ENCODE data around the gene CLTA. TPM values are rescaled to one million over a fixed set of nuclear protein-coding genes. Genes with fewer than 3 reads are reported as not detected.

Gene CLTA
- total and polyA plus RNA-seq, 2 donors from 2014 or later = 205 to 331 TPM

- FAIRE-seq (no peak), DNase-seq (no peak)
- Histone ChIP-seq H3K9ac (ENCODE audit: low read length in 3 of 3) (no peak overlapping the region), H3K4me3 (ENCODE audit: low read length in 3 of 3) (no peak overlapping the region), H3K27ac (ENCODE audit: low read depth in 2 of 2, low read length in 2 of 2) (no peak overlapping the region), H3K9me3 (ENCODE audit: control insufficient read depth in 2 of 3, insufficient read depth in 1 of 3, low read length in 3 of 3) (peaks cover 0 to 4% (median 0%) of the 10 kb centered on the region in 3 donors), H3K36me3 (ENCODE audit: control insufficient read depth in 2 of 3, insufficient read depth in 3 of 3, low read length in 3 of 3) (no peaks in the 10 kb centered on the region), H3K27me3 (ENCODE audit: control insufficient read depth, insufficient read depth, low read length) (no peaks in the 10 kb centered on the region), H3K4me1 (ENCODE audit: control insufficient read depth in 2 of 3, insufficient read depth in 2 of 3, low read depth in 1 of 3, low read length in 3 of 3) (peaks cover 0 to 10% (median 3%) of the 10 kb centered on the region in 3 donors)
- intact Hi-C loops (cut with DNase I) = no loop called here
- no peak for TF ChIP-seq CTCF (IDR thresholded peaks at IDR 0.05; ENCODE audit: borderline replicate concordance, extremely low read depth, insufficient read depth)
Observed at GRCh38 chr9:36144309-36145232, 46.1 kb upstream of the CLTA start.

- DNase-seq (peak in 1 of 5 donors; percentile 5), FAIRE-seq (no peak)
- Histone ChIP-seq H3K4me1 (ENCODE audit: control insufficient read depth in 2 of 3, insufficient read depth in 2 of 3, low read depth in 1 of 3, low read length in 3 of 3) (peaks cover 0 to 10% (median 3%) of the 10 kb centered on the region in 3 donors), H3K27ac (ENCODE audit: low read depth in 2 of 2, low read length in 2 of 2) (no peak overlapping the region), H3K36me3 (ENCODE audit: control insufficient read depth in 2 of 3, insufficient read depth in 3 of 3, low read length in 3 of 3) (no peaks in the 10 kb centered on the region), H3K4me3 (ENCODE audit: low read length in 3 of 3) (no peak overlapping the region), H3K27me3 (ENCODE audit: control insufficient read depth, insufficient read depth, low read length) (no peaks in the 10 kb centered on the region), H3K9me3 (ENCODE audit: control insufficient read depth in 2 of 3, insufficient read depth in 1 of 3, low read length in 3 of 3) (peaks cover 0 to 4% (median 0%) of the 10 kb centered on the region in 3 donors), H3K9ac (ENCODE audit: low read length in 3 of 3) (no peak overlapping the region)
- no peak for TF ChIP-seq CTCF (IDR thresholded peaks at IDR 0.05; ENCODE audit: borderline replicate concordance, extremely low read depth, insufficient read depth)
- intact Hi-C loops (cut with DNase I) = no loop called here
Observed at GRCh38 chr9:36145970-36146369, 44.8 kb upstream of the CLTA start.

GRCh38 chr9:36146651-36147050 is 44.1 kb upstream of the CLTA start:
- no peak overlapping the region for H3K4me3 ChIP-seq (ENCODE audit: low read length in 3 of 3)
- no peak overlapping the region for H3K9ac ChIP-seq (ENCODE audit: low read length in 3 of 3)
- no peak for TF ChIP-seq CTCF (IDR thresholded peaks at IDR 0.05; ENCODE audit: borderline replicate concordance, extremely low read depth, insufficient read depth)
- intact Hi-C loops (cut with DNase I) = no loop called here
- H3K27me3 ChIP-seq (ENCODE audit: control insufficient read depth, insufficient read depth, low read length) = no peaks in the 10 kb centered on the region
- H3K4me1 ChIP-seq (ENCODE audit: control insufficient read depth in 2 of 3, insufficient read depth in 2 of 3, low read depth in 1 of 3, low read length in 3 of 3) = peaks cover 0 to 10% (median 3%) of the 10 kb centered on the region in 3 donors
- no peak overlapping the region for H3K27ac ChIP-seq (ENCODE audit: low read depth in 2 of 2, low read length in 2 of 2)
- H3K36me3 ChIP-seq (ENCODE audit: control insufficient read depth in 2 of 3, insufficient read depth in 3 of 3, low read length in 3 of 3) = no peaks in the 10 kb centered on the region
- FAIRE-seq = no peak
- peak in 1 of 5 donors; percentile 65 for DNase-seq
- peaks cover 0 to 4% (median 0%) of the 10 kb centered on the region in 3 donors for H3K9me3 ChIP-seq (ENCODE audit: control insufficient read depth in 2 of 3, insufficient read depth in 1 of 3, low read length in 3 of 3)

Data from kidney (tissue), 14 donors.